G401.6 (cell line): ENCODE results near the gene RASSF9.

Source experiments
- FAIRE-seq: peaks from 2 replicates; lab custom pipeline; 2012; peaks lifted over from hg19 to GRCh38; lab: Jason Lieb, UNC

RASSF9 gene

GRCh38 chr12:85821206-85821605, 15.0 kb downstream of the RASSF9 start:
- FAIRE-seq, result no peak

- no peak for FAIRE-seq
These were observed 16.1 kb downstream of the RASSF9 start for GRCh38 chr12:85820101-85820500.

DNA sequence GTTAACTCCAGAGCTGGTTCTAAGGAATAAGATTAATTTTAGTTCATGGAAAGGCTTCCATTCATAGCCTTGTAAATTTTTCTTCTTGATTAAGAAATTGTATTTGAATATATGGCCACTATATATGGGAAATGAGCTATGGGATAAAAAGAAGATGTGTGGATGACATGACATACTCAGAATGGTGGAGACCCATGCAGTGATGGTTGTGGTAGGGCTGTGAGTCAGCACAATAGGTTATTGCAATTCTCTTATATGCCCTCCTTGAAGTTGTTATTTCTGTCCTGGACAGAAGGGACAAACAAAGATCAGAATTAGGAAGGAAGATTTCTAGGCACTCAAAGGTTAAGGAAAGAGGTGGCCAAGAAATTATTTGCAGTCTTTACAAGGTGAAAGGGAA, 21.5 kb downstream of the RASSF9 start:
- no peak for FAIRE-seq

DNA sequence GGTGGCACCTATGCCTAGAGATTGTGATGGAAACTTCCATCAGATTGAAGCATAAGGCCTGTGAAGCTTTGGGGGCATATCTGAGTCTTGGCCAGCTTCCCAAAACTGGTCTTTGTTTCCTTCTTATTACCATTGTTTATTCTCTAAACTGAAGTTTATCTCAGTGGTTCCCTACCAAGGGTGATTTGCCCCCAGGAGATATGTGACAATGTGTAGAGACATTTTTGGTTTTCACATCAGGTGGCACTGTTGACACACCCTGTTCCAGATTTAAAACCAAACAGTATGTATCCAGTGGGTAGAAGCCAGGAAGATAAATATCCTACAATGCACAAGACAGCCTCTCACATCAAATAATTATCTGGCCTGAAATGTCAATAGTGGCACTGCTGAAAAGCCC, 22.1 kb downstream of the RASSF9 start:
- FAIRE-seq, result no peak

DNA sequence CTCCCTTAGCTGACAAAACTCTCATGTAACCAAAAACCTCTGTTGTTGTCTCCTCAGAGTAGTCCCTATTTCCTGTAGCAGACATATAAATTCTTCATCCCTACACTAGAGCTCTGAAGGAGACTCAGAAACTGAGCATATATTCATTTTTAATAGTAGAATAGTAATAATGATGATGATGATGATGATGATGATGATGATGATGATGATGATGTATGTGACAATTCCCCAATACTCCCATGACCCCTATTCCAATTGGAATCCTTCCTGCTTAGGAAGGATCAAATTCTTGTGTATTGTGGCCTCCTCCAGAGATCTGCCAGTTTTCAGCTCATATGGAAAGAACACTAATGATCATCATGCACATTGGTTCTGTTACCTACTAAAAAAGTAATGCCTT, 26.7 kb downstream of the RASSF9 start:
- no peak for FAIRE-seq

GRCh38 chr12:85807730-85808129, 28.5 kb downstream of the RASSF9 start:
- FAIRE-seq, result no peak

- FAIRE-seq, result no peak
These were observed 30.6 kb downstream of the RASSF9 start for GRCh38 chr12:85805654-85806053.

DNA sequence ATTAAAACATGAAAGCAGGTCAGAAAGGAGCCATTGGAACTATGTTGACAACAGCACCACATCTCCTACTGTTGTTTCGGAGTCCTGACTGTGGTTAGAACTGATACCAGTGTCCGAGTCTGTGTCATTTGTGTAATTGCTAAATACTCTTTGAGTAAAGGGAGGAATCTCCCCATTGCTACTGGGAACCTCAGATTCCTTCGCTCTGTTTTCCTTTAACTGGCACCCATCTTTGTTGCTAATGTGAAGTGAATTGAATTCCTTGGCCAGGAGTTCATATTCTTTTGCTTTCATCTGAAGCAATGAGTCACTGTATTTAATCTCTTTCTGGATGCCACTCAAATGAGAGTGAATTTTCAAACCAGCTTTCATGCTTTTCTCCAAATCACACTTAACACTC, 31.5 kb downstream of the RASSF9 start:
- no peak for FAIRE-seq

DNA sequence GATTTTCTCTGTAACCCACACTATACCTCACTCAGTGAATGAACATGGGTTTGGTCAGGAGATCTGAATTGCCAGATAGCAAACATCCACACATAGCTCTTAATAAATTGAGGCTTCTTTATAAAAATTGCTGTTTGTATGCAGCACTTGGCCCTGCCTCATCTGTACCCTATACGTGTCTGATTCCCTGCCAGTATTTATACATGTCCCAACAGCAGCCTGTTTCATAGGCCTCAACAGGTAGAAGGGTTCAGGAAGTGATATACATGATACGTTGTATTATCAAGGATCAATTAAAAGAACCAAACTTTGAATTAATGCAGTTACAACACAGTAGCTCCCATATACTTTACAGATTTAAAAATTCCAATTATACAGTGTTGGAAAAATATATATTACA, 32.3 kb downstream of the RASSF9 start:
- no peak for FAIRE-seq

DNA sequence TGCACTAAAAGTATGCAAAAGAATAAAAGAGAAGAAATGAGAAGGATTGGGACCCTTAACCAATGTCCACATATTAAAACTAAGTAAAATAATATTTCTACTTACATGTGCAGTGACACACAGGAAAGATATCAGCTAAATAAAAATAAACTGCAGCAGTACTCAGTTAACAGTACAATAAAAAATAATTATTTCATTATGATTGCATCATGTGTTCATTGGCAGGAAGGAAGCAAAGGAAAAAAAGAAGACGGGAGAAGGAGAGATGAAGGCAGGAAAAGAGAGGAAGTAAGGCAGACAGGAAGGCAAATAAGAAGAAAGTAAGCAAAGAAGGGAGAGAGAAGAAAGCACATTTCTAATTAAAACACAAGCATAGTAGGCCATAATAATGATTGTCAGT, 33.0 kb downstream of the RASSF9 start:
- no peak for FAIRE-seq

- FAIRE-seq, result no peak
These were observed 38.1 kb downstream of the RASSF9 start for GRCh38 chr12:85798122-85798521.

GRCh38 chr12:85796001-85796400, 40.2 kb downstream of the RASSF9 start:
- FAIRE-seq, result no peak

- no peak for FAIRE-seq
These were observed 41.7 kb downstream of the RASSF9 start for GRCh38 chr12:85794531-85794930.

GRCh38 chr12:85784096-85784720, 52.0 kb downstream of the RASSF9 start:
- FAIRE-seq, result no peak

DNA sequence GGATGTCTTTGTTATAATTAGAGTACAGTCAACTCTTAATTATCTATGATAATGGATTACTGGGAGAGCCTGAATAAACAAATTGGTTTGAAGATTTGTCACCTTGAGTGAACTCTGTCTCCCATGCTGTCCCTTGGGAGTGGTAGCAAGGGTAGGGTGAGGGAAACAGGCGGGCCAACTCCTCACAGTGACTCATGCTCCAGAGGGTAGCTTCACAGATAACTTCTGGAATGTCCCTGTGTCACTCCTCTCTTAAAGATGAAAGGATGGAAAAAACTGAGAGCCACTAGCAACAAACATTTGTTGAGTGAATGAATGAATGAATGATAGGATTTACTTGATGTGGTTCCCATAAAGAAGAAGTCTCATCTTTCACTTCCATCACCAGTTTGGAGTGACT, 53.5 kb downstream of the RASSF9 start:
- no peak for FAIRE-seq

DNA sequence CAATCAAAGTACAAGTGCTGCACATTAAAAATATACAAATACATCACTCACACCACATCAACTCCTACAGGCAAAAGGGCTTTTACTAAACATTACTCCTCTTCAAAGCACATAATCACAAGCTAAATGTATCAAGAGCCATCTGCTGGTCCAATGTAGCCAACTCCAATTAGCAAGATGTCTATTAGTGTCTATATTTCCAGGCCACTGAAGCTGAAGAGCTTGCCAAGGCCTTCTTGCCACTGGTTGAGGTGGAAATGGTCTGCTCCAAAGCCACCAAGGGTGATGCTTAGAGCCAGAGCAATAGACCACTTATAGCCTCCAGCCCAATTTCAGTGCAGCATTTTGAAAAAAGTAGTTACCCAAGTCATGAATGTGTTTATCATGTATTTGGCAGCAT, 54.4 kb downstream of the RASSF9 start:
- FAIRE-seq, result no peak

DNA sequence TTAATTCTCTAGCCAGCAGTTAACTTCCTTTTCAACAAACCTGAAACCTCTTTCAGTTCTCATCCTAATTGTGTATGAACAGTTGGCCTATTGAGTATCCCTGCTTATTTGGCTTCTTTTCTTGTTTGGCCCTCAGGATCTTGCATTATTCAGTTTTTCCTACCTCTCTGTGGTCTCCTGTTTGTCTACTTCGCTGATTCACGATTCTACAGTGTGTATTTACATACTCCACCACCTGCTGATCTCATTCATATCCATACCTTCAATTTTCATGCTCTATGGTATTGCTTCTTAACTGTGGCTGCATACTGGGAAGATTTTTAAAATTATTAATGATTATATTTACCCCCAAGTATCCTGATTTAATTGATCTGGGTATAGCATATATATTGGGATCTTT, 56.4 kb downstream of the RASSF9 start:
- FAIRE-seq, result no peak

GRCh38 chr12:85775091-85775490, 61.1 kb downstream of the RASSF9 start:
- FAIRE-seq, result no peak

GRCh38 chr12:85765453-85765869, 70.7 kb downstream of the RASSF9 start:
- FAIRE-seq, result no peak

DNA sequence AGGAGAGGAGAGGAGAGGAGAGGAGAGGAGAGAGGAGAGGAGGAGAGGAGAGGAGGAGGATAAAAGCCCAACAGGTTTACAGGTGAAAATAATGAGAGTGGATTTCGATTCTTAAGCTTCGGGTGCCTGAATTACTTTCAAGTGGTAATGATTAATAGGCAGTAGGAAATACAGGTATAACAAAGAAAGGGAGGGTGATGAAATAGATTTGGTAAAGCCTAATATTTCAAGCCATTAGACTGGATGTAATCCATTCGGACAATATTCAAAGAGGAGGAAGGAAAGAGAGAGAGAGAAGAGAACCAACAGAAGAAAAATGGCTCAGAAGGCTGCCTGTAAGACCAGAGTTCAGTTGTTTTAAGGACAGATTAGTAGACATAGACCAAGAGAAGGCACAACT, 76.6 kb downstream of the RASSF9 start:
- FAIRE-seq, result no peak

DNA sequence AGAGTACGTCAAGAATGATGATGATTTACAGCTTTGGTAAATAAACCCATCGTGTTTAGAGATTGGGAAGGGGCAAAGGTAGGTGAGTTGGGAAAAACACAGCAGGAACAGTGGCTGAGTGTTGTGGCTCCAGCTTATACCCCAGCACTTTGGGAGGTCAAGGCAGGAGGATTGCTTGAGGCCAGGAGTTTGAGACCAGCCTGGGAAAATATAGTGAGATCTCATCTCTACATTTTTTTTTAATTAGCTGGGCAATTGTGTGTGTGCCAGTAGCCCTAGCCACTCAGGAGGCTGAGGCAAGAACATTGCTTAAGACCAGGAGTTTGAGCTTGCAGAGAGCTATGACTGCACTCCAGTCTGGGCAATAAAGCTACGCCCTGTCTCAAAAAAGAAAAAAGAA, 77.1 kb downstream of the RASSF9 start:
- no peak for FAIRE-seq

GRCh38 chr12:85755760-85756159, 80.4 kb downstream of the RASSF9 start:
- no peak for FAIRE-seq
